CD4-positive, alpha-beta T cell treated with Interleukin-12 subunit alpha and Interleukin-12 subunit beta, for 1 hour (primary cell): Measurements from ENCODE around the gene OSBPL8.
"Not testable (repeated sequence)": the region's sequence is repeated elsewhere in the genome, so short reads cannot be mapped to it uniquely, and the experiment has no call there.

Source experiments
- DNase-seq: peaks from one replicate; pipeline ENCODE4 v3.0.0-alpha.2; 2020

Gene OSBPL8

GRCh38 chr12:76346798-76347420 lies 212.7 kb downstream of the OSBPL8 start:
- peak; percentile 9 for DNase-seq

- no peak for DNase-seq
Observed at GRCh38 chr12:76346236-76346635, 213.3 kb downstream of the OSBPL8 start.

GRCh38 chr12:76345569-76345968 lies 214.0 kb downstream of the OSBPL8 start:
- no peak for DNase-seq

GRCh38 chr12:76341436-76342030 lies 218.0 kb downstream of the OSBPL8 start:
- no peak for DNase-seq

GRCh38 chr12:76340680-76341435 lies 218.7 kb downstream of the OSBPL8 start:
- no peak for DNase-seq

GRCh38 chr12:76337583-76337982 lies 222.0 kb downstream of the OSBPL8 start:
- DNase-seq, result no peak

GRCh38 chr12:76332606-76333005 lies 227.0 kb downstream of the OSBPL8 start:
- no peak for DNase-seq

- no peak for DNase-seq
Observed at GRCh38 chr12:76329606-76330005, 230.0 kb downstream of the OSBPL8 start.

GRCh38 chr12:76329159-76329558 lies 230.4 kb downstream of the OSBPL8 start:
- no peak for DNase-seq

- DNase-seq, result not testable (repeated sequence)
Observed at GRCh38 chr12:76319595-76320319, 239.8 kb downstream of the OSBPL8 start.

GRCh38 chr12:76318773-76319594 lies 240.6 kb downstream of the OSBPL8 start:
- DNase-seq, result no peak

- no peak for DNase-seq
Observed at GRCh38 chr12:76317976-76318375, 241.6 kb downstream of the OSBPL8 start.

GRCh38 chr12:76316468-76316867 lies 243.1 kb downstream of the OSBPL8 start:
- DNase-seq, result no peak

GRCh38 chr12:76313299-76313698 lies 246.3 kb downstream of the OSBPL8 start:
- DNase-seq, result no peak

GRCh38 chr12:76312315-76312714 lies 247.3 kb downstream of the OSBPL8 start:
- DNase-seq, result no peak

- no peak for DNase-seq
Observed at GRCh38 chr12:76311796-76312195, 247.8 kb downstream of the OSBPL8 start.

- no peak for DNase-seq
Observed at GRCh38 chr12:76310110-76310509, 249.5 kb downstream of the OSBPL8 start.

- DNase-seq, result no peak
Observed at GRCh38 chr12:76308866-76309265, 250.7 kb downstream of the OSBPL8 start.

GRCh38 chr12:76307083-76307482 lies 252.5 kb downstream of the OSBPL8 start:
- no peak for DNase-seq

GRCh38 chr12:76303989-76304460 lies 255.5 kb downstream of the OSBPL8 start:
- DNase-seq, result no peak

GRCh38 chr12:76303365-76303764 lies 256.2 kb downstream of the OSBPL8 start:
- DNase-seq, result no peak
